PC-9 (cell line): ENCODE measurements around the gene TRIM58. TPM values are rescaled to one million over a fixed set of nuclear protein-coding genes. Genes with fewer than 3 reads are reported as not detected.

ENCODE experiments used
- BruUV-seq: library from RNA; stranded (reverse); fragments of 400-500 nt; replicated peaks from 2 replicates; lab custom pipeline; 2021; lab: Mats Ljungman, UMichigan
- CTCF ChIA-PET: fragments of 300-600 bp; sonication (Branson Sonifier 250); formaldehyde crosslinking; loops from one replicate; lab custom pipeline; 2022; ENCODE audit warnings: antibody characterized with exemption; lab: Charles Lee
- POLR2A ChIA-PET: fragments of 300-600 bp; sonication (Branson Sonifier 250); formaldehyde crosslinking; loops from one replicate; lab custom pipeline; 2022; ENCODE audit warnings: antibody characterized with exemption; ENCODE audit not compliant: unreplicated experiment; lab: Charles Lee
- DNase-seq, 2 experiments: peaks; one replicate each; pipeline versions ENCODE4 v3.0.0 to v3.0.0-alpha.2; 2015 to 2022; ENCODE audit warnings: mixed read lengths in 1 of 2
- H2AFZ ChIP-seq: fragments of 200-600 bp; sonication (generic); 2 replicates; pipeline ENCODE4 v1.8.1; 2017; ENCODE audit warnings: antibody characterized with exemption
- H3F3A ChIP-seq: fragments of 200-600 bp; sonication (generic); 2 replicates; pipeline ENCODE4 v1.8.1; 2017; ENCODE audit warnings: antibody characterized with exemption, mild to moderate bottlenecking, low read depth; ENCODE audit not compliant: insufficient read depth
- H3K27ac ChIP-seq: fragments of 200-600 bp; sonication (generic); 2 replicates; pipeline ENCODE4 v1.6.1; 2016; ENCODE audit warnings: mixed run types
- H3K27me3 ChIP-seq: fragments of 200-600 bp; sonication (generic); 2 replicates; pipeline ENCODE4 v1.6.1; 2016; ENCODE audit warnings: low read depth, mixed run types; ENCODE audit not compliant: insufficient read depth
- H3K36me3 ChIP-seq: fragments of 200-600 bp; sonication (generic); 2 replicates; pipeline ENCODE4 v1.6.1; 2016; ENCODE audit warnings: low read depth, mixed run types
- H3K4me1 ChIP-seq: fragments of 200-600 bp; sonication (generic); replicated peaks from 2 replicates; pipeline ENCODE4 v1.6.1; 2016; ENCODE audit warnings: mixed run types; ENCODE audit not compliant: insufficient read depth
- H3K4me2 ChIP-seq: fragments of 200-600 bp; sonication (generic); 2 replicates; pipeline ENCODE4 v1.6.1; 2017; ENCODE audit warnings: mixed run types
- H3K4me3 ChIP-seq: fragments of 200-600 bp; sonication (generic); 2 replicates; pipeline ENCODE4 v1.6.1; 2016; ENCODE audit warnings: mixed run types
- H3K79me2 ChIP-seq: fragments of 200-600 bp; sonication (generic); 2 replicates; pipeline ENCODE4 v1.6.1; 2017; ENCODE audit warnings: low read depth, mixed run types
- H3K9me2 ChIP-seq: fragments of 200-600 bp; sonication (generic); 2 replicates; pipeline ENCODE4 v1.8.1; 2017; ENCODE audit warnings: mild to moderate bottlenecking; ENCODE audit not compliant: insufficient read depth
- H3K9me3 ChIP-seq: fragments of 200-600 bp; sonication (generic); 2 replicates; pipeline ENCODE4 v1.8.1; 2016; ENCODE audit warnings: low read depth; ENCODE audit not compliant: insufficient read depth
- H4K20me1 ChIP-seq: fragments of 200-600 bp; sonication (generic); 2 replicates; pipeline ENCODE4 v1.8.1; 2017; ENCODE audit not compliant: insufficient read depth
- CTCF ChIP-seq: fragments of 200-600 bp; sonication (generic); conservative IDR thresholded peaks from 2 replicates; pipeline ENCODE4 v1.6.1; 2017; ENCODE audit warnings: mixed run types, antibody characterized with exemption, mild to moderate bottlenecking, moderate library complexity
- EZH2 ChIP-seq: fragments of 200-600 bp; sonication (generic); IDR thresholded peaks from 2 replicates; pipeline ENCODE4 v1.8.0; 2017; ENCODE audit warnings: antibody characterized with exemption, low read depth
- intact Hi-C: fragments of 100-400 bp; cut with micrococcal nuclease; formaldehyde crosslinking; loops from one replicate; pipeline ENCODE4 v1.10.0; 2022; ENCODE audit not compliant: unreplicated experiment
- total RNA-seq: library from RNA; stranded (reverse); gene quantifications from 2 replicates; pipeline ENCODE4 v1.2.3, GENCODE V29; 2021

Gene TRIM58
- total RNA-seq, 1 experiment from 2014 or later: not detected

DNA sequence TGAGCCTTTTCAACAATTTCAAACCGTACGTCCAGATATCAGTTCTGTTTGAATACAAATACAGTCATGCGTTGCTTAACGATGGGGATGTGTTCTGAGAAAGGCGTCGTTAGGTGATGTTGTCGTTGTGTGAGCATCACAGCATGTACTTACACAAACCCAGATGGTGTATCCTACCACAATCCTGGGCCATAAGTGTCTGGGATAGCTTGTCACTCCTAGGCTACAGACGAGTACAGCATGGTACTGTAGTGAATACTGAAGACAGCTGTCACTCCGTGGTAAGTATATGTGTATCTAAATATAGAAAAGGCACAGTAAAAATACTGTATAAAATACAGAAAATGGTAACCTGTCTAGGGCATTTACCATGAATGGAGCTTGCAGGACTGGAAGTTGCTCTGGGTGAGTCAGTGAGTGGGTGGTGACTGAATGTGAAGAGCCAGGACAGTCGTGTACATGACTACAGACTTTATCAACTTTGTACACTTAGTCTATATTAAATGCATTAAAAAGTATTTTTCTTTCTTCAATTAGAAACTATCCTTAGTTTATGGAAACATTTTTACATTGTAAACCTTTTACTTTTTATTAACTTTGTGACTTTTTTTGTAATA, 27.9 kb downstream of the TRIM58 start:
- no TSS peak for BruUV-seq
- Histone ChIP-seq H3K4me3 (no peak overlapping the region), H3K36me3 (no peaks in the 10 kb centered on the region), H2AFZ (no peak overlapping the region), H3F3A (no peaks in the 10 kb centered on the region), H3K4me2 (no peak overlapping the region), H3K27ac (no peak overlapping the region), H4K20me1 (no peaks in the 10 kb centered on the region), H3K9me2 (no peaks in the 10 kb centered on the region), H3K9me3 (no peaks in the 10 kb centered on the region), H3K27me3 (no peaks in the 10 kb centered on the region), H3K4me1 (no peaks in the 10 kb centered on the region), H3K79me2 (no peaks in the 10 kb centered on the region)
- intact Hi-C loops: no loop called here
- ChIA-PET POLR2A (no interaction called here), CTCF (no interaction called here)
- DNase-seq: no peak
- TF ChIP-seq EZH2 (no peak), CTCF (no peak)

GRCh38 chr1:247895163-247895637, 38.2 kb downstream of the TRIM58 start, which contains the start of gene OR2W3:
Gene OR2W3, plus strand, starts transcription at chr1:247895587. Its CDS starts 0 bp downstream, at chr1:247895587.
- no peak for DNase-seq
- H3K4me1 ChIP-seq: no peaks in the 10 kb centered on the region
- H3K36me3 ChIP-seq: no peaks in the 10 kb centered on the region
- H3K4me3 ChIP-seq: no peak within 1 kb of the TSS
- H3K79me2 ChIP-seq: no peaks in the 10 kb centered on the region
- no peak within 1 kb of the TSS for H3K27ac ChIP-seq
- BruUV-seq: no TSS peak
- H3K27me3 ChIP-seq: no peaks in the 10 kb centered on the region
- TF ChIP-seq EZH2 (no peak), CTCF (no peak)
- CTCF ChIA-PET: no interaction called here
- H4K20me1 ChIP-seq: no peaks in the 10 kb centered on the region
- POLR2A ChIA-PET: no interaction called here
- H3K9me2 ChIP-seq: no peaks in the 10 kb centered on the region
- no peaks in the 10 kb centered on the region for H3F3A ChIP-seq
- intact Hi-C loops: no loop called here
- H3K9me3 ChIP-seq: no peaks in the 10 kb centered on the region
- H2AFZ ChIP-seq: no peak within 1 kb of the TSS
- no peak within 1 kb of the TSS for H3K4me2 ChIP-seq

- intact Hi-C loops: no loop called here
- H2AFZ ChIP-seq: no peak overlapping the region
- no peaks in the 10 kb centered on the region for H3K36me3 ChIP-seq
- H3F3A ChIP-seq: no peaks in the 10 kb centered on the region
- H3K27me3 ChIP-seq: no peaks in the 10 kb centered on the region
- no peak overlapping the region for H3K27ac ChIP-seq
- H3K4me1 ChIP-seq: no peaks in the 10 kb centered on the region
- no peaks in the 10 kb centered on the region for H4K20me1 ChIP-seq
- ChIA-PET CTCF (no interaction called here), POLR2A (no interaction called here)
- no TSS peak for BruUV-seq
- H3K9me3 ChIP-seq: no peaks in the 10 kb centered on the region
- no peaks in the 10 kb centered on the region for H3K79me2 ChIP-seq
- no peak overlapping the region for H3K4me2 ChIP-seq
- no peaks in the 10 kb centered on the region for H3K9me2 ChIP-seq
- no peak for DNase-seq
- no peak for TF ChIP-seq CTCF
- TF ChIP-seq EZH2: no peak
- no peak overlapping the region for H3K4me3 ChIP-seq
These were observed 39.0 kb downstream of the TRIM58 start for GRCh38 chr1:247895976-247896375.
